SK-N-SH treated with all-trans-retinoic acid at 6 μM for 48 hours (cell line): ENCODE results near the gene SHE.

ENCODE experiments used
- ATAC-seq: fragments of 200-7000 bp; cut with Tn5 transposase; 3 replicates; pipeline ENCODE4 v1.9.1; 2020; ENCODE audit warnings: mild to moderate bottlenecking, moderate library complexity
- ARNTL ChIP-seq: fragments of 450-650 bp; formaldehyde crosslinking; IDR thresholded peaks from 2 replicates; pipeline ENCODE4 v1.5.0; 2020; ENCODE audit warnings: low read depth, mild to moderate bottlenecking, moderate library complexity, borderline replicate concordance
- BACH2 ChIP-seq: fragments of 250-450 bp; sonication (Bioruptor Pico); IDR thresholded peaks from 2 replicates; pipeline ENCODE4 v1.9.0; 2021; ENCODE audit warnings: mild to moderate bottlenecking, borderline replicate concordance
- CREB5 ChIP-seq: fragments of 250-450 bp; sonication (Bioruptor Pico); IDR thresholded peaks from 2 replicates; pipeline ENCODE4 v1.5.1; 2020; ENCODE audit warnings: low read depth, mild to moderate bottlenecking, moderate library complexity
- CSDC2 ChIP-seq: fragments of 250-450 bp; sonication (Bioruptor Pico); IDR thresholded peaks from 2 replicates; pipeline ENCODE4 v1.5.0; 2020; ENCODE audit warnings: mild to moderate bottlenecking, moderate library complexity
- CSRNP3 ChIP-seq: fragments of 250-450 bp; sonication (Bioruptor Pico); IDR thresholded peaks from 2 replicates; pipeline ENCODE4 v1.5.1; 2021; ENCODE audit warnings: mild to moderate bottlenecking, moderate library complexity
- ESRRG ChIP-seq: fragments of 250-450 bp; sonication (Bioruptor Pico); IDR thresholded peaks from 2 replicates; pipeline ENCODE4 v1.6.1; 2021; ENCODE audit warnings: mild to moderate bottlenecking
- GLIS3 ChIP-seq: fragments of 250-450 bp; sonication (Bioruptor Pico); IDR thresholded peaks from 2 replicates; pipeline ENCODE4 v1.5.0; 2020; ENCODE audit warnings: mild to moderate bottlenecking, moderate library complexity
- ISL1 ChIP-seq: fragments of 250-450 bp; sonication (Bioruptor Pico); IDR thresholded peaks from 2 replicates; pipeline ENCODE4 v2.1.2; 2022; ENCODE audit warnings: mild to moderate bottlenecking, moderate library complexity
- PATZ1 ChIP-seq: fragments of 250-450 bp; sonication (Bioruptor Pico); IDR thresholded peaks from 2 replicates; pipeline ENCODE4 v1.8.0; 2020; ENCODE audit warnings: mild to moderate bottlenecking, moderate library complexity, borderline replicate concordance
- POU6F1 ChIP-seq: fragments of 250-450 bp; sonication (Bioruptor Pico); IDR thresholded peaks from 2 replicates; pipeline ENCODE4 v1.8.0; 2021; ENCODE audit warnings: low read depth, mild to moderate bottlenecking, moderate library complexity, borderline replicate concordance
- RARB ChIP-seq: fragments of 250-450 bp; sonication (Bioruptor Pico); IDR thresholded peaks from 2 replicates; pipeline ENCODE4 v1.8.0; 2021; ENCODE audit warnings: mild to moderate bottlenecking, moderate library complexity
- SNAI2 ChIP-seq: fragments of 250-450 bp; sonication (Bioruptor Pico); IDR thresholded peaks from 2 replicates; pipeline ENCODE4 v1.5.0; 2020; ENCODE audit warnings: mild to moderate bottlenecking, moderate library complexity
- TCF4 ChIP-seq: fragments of 250-450 bp; sonication (Bioruptor Pico); IDR thresholded peaks from 2 replicates; pipeline ENCODE4 v1.8.0; 2021; ENCODE audit warnings: mild to moderate bottlenecking, moderate library complexity, borderline replicate concordance
- ZC3H10 ChIP-seq: fragments of 250-450 bp; sonication (Bioruptor Pico); IDR thresholded peaks from 2 replicates; pipeline ENCODE4 v1.5.1; 2021; ENCODE audit warnings: mild to moderate bottlenecking, moderate library complexity
- ZFP3 ChIP-seq: fragments of 250-450 bp; sonication (Bioruptor Pico); IDR thresholded peaks from 2 replicates; pipeline ENCODE4 v1.5.0; 2020; ENCODE audit warnings: mild to moderate bottlenecking, moderate library complexity
- ZFP30 ChIP-seq: fragments of 450-650 bp; formaldehyde crosslinking; IDR thresholded peaks from 2 replicates; pipeline ENCODE4 v1.5.0; 2022; ENCODE audit warnings: mild to moderate bottlenecking, moderate library complexity
- ZNF565 ChIP-seq: fragments of 450-650 bp; formaldehyde crosslinking; conservative IDR thresholded peaks from 2 replicates; pipeline ENCODE4 v1.5.0; 2020; ENCODE audit warnings: low read depth, mild to moderate bottlenecking, moderate library complexity
- ZNF70 ChIP-seq: fragments of 450-650 bp; formaldehyde crosslinking; IDR thresholded peaks from 2 replicates; pipeline ENCODE4 v1.5.0; 2020; ENCODE audit warnings: mild to moderate bottlenecking, moderate library complexity

SHE gene

GRCh38 chr1:154502744-154503115, 518 bp upstream of the SHE start (continued):
- no peak for TF ChIP-seq PATZ1 (CRISPR knock-in tag)

- ATAC-seq, result no peak; the same call in 2 of the 3 replicates
- TF ChIP-seq SNAI2 (no peak), GLIS3 (no peak), CSRNP3 (CRISPR knock-in tag) (no peak), ZNF565 (CRISPR knock-in tag) (no peak), ARNTL (CRISPR knock-in tag) (no peak), PATZ1 (CRISPR knock-in tag) (no peak), ZFP30 (CRISPR knock-in tag) (no peak), TCF4 (no peak), RARB (CRISPR knock-in tag) (no peak), ISL1 (no peak), ZC3H10 (CRISPR knock-in tag) (no peak), ZFP3 (CRISPR knock-in tag) (no peak), CREB5 (no peak), ESRRG (CRISPR knock-in tag) (no peak), CSDC2 (CRISPR knock-in tag) (no peak), POU6F1 (no peak), BACH2 (CRISPR knock-in tag) (no peak), ZNF70 (CRISPR knock-in tag) (no peak)
Measured at GRCh38 chr1:154501423-154502065, 668 bp downstream of the SHE start.

- ATAC-seq, result no peak
- TF ChIP-seq ISL1, result no peak
- no peak for TF ChIP-seq CREB5
- no peak for TF ChIP-seq PATZ1 (CRISPR knock-in tag)
- TF ChIP-seq, all 23 proteins: peak for 0
Measured at GRCh38 chr1:154500533-154500932, 1.7 kb downstream of the SHE start.
